K562 (cell line): Measurements from ENCODE around the gene ADRA1B. TPM values are rescaled to one million over a fixed set of nuclear protein-coding genes. Genes with fewer than 3 reads are reported as not detected.

ENCODE experiments used
- BMI1 ChIP-seq: fragments of 150-350 bp; IDR thresholded peaks from 2 replicates; pipeline ENCODE4 v1.6.1; 2014; ENCODE audit warnings: low read length
- BRF1 ChIP-seq: IDR thresholded peaks from 3 replicates; pipeline ENCODE4 v1.6.1; 2011; ENCODE audit warnings: borderline replicate concordance, mild to moderate bottlenecking; ENCODE audit not compliant: insufficient read length; ENCODE audit errors: extremely low read depth
- CXXC5 ChIP-seq: fragments of 250-450 bp; sonication (Bioruptor Pico); IDR thresholded peaks from 2 replicates; pipeline ENCODE4 v1.8.0; 2022; ENCODE audit warnings: inconsistent platforms, mild to moderate bottlenecking, moderate library complexity
- KHSRP ChIP-seq: fragments of 450-650 bp; IDR thresholded peaks from 2 replicates; pipeline ENCODE4 v1.6.1; 2017
- MGA ChIP-seq: fragments of 450-650 bp; IDR thresholded peaks from 2 replicates; pipeline ENCODE4 v1.6.1; 2016; ENCODE audit warnings: mild to moderate bottlenecking, moderate library complexity
- MITF ChIP-seq: IDR thresholded peaks from 2 replicates; pipeline ENCODE4 v1.6.1; 2014; ENCODE audit warnings: antibody characterized with exemption
- PRDM10 ChIP-seq: fragments of 450-650 bp; IDR thresholded peaks from 2 replicates; pipeline ENCODE4 v1.6.1; 2018; ENCODE audit not compliant: partially characterized antibody
- polyA plus RNA-seq, 8 experiments: library from polyadenylated mRNA; depleted of rRNA in 4 of 8; stranded (reverse) in 5 of 8; unstranded in 3 of 8; fragments of >200 nt; fragmentation: Nextera tagmentation in 2 of 8; fragmentation: Illumina TruSeq in 1 of 8; extraction: Ambion mirVana in 2 of 8; extraction: Trizol in 1 of 8; gene quantifications; 2 replicates each; pipeline versions ENCODE4 v1.2.1 to v1.2.3, GENCODE V29; 2011 to 2014; ENCODE audit warnings: inconsistent platforms in 1 of 8, missing spikeins in 1 of 8
- total RNA-seq, 7 experiments: library from RNA; depleted of rRNA in 6 of 7; stranded (reverse); fragments of >200 nt in 6 of 7; fragmentation: Illumina TruSeq in 2 of 7; extraction: Trizol in 2 of 7; gene quantifications; 2 replicates each; pipeline versions ENCODE4 v1.2.1 to v1.2.3, GENCODE V29; 2011 to 2021; ENCODE audit warnings: low replicate concordance in 1 of 7

The ADRA1B gene
- total and polyA plus RNA-seq, 9 of the 15 experiments (the other 6 are each of a cell fraction or from before 2014, with no cell fraction given), result not detected

GRCh38 chr5:160007514-160007913 lies 91.2 kb downstream of the ADRA1B start (continued):
- no peak for TF ChIP-seq MITF
- TF ChIP-seq BMI1, result no peak
- TF ChIP-seq PRDM10, result no peak
- no peak for TF ChIP-seq KHSRP
- TF ChIP-seq CXXC5 (CRISPR knock-in tag), result no peak
- TF ChIP-seq BRF1, result no peak
- TF ChIP-seq MGA, result no peak
